Urinary bladder (tissue), 4 donors: ENCODE measurements around the gene PTGR3. TPM values are rescaled to one million over a fixed set of nuclear protein-coding genes. Genes with fewer than 3 reads are reported as not detected.

ENCODE experiments used
- DNase-seq: peaks from one replicate; pipeline ENCODE4 v3.0.0-alpha.2; 2015; ENCODE audit errors: extremely low spot score
- H3K27ac ChIP-seq: one replicate; pipeline ENCODE4 v1.5.1; 2013; ENCODE audit warnings: low read depth, mild to moderate bottlenecking, moderate library complexity
- H3K36me3 ChIP-seq: one replicate; pipeline ENCODE4 v1.6.1; 2013; ENCODE audit warnings: mild to moderate bottlenecking, moderate library complexity; ENCODE audit not compliant: insufficient read depth
- H3K4me1 ChIP-seq: one replicate; pipeline ENCODE4 v1.6.1; 2013; ENCODE audit warnings: mild to moderate bottlenecking, moderate library complexity; ENCODE audit not compliant: insufficient read depth
- H3K4me3 ChIP-seq: one replicate; pipeline ENCODE4 v1.5.1; 2013; ENCODE audit warnings: low read depth, low read length
- WGBS: extraction: QIAGEN DNeasy Blood & Tissue Kit; methylation state at CpG from one replicate; pipeline ENCODE4 v1.1.7; 2013; 5-methylcytosine and 5-hydroxymethylcytosine counted together
- polyA plus RNA-seq: library from polyadenylated mRNA; stranded (reverse); fragments of 200-250 nt; gene quantifications from one replicate; pipeline ENCODE4 v1.2.3, GENCODE V29; 2013
- total RNA-seq: library from RNA; depleted of rRNA; stranded (reverse); fragments of >200 nt; gene quantifications from one replicate; pipeline ENCODE4 v1.2.3, GENCODE V29; 2014
- donor health status: healthy with polysubstance abuse.
- donor health status: healthy.

Gene PTGR3
- total and polyA plus RNA-seq, 2 donors = 20.8 to 23.9 TPM

DNA sequence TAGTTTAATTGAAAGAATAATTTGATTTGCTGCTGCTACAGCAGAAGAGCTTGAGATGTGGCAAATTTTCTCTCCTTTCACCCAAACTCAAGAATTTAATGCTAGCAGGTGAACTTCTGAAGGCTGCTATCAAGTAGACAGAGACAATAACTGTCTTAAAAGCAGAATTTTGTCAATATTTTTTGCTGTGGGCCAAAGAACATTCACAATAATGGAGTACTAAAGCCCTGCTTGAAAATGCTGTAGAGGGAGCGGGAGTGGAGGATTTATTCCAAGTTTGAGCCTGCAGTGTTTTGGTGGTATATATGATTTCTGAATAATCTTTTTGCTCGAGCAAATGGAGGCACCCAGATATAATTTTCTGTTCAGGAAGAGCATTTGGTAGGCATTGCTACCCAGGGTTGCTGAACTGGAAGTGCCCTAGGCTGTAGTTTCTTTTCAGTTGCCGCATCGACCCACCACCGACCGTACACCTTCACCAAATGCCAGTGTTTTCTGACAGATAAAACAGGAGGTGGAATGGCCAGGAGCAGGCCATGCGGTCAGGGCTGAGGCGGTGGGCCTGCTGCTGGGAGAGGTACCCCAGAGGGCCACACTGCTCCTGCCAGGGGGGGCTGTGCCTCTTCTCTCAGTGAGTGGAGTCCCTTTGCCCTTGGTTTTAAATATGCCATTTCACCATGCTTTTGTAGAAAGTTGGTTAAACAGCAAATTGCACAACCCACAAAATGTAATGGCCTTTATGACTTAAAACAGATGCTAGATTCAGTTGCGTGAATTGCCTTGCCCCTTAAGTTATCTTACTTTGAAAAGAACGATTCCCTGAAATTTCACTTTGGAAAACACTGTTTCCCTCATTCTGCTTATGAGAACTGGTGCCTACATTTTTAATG lies 38.0 kb upstream of the PTGR3 start:
- Histone ChIP-seq H3K36me3 (no peaks in the 10 kb centered on the region), H3K4me1 (peaks cover 3% of the 10 kb centered on the region), H3K27ac (peak overlapping the region; percentile 38), H3K4me3 (peak overlapping the region; percentile 19)
- WGBS = 51% methylated on average over 10 of the region's 10 CpGs
- no peak for DNase-seq

GRCh38 chr18:75244351-75245313 lies 35.7 kb upstream of the PTGR3 start:
- peaks cover 3% of the 10 kb centered on the region for H3K4me1 ChIP-seq
- no peaks in the 10 kb centered on the region for H3K36me3 ChIP-seq
- no peak overlapping the region for H3K4me3 ChIP-seq
- 79% methylated on average over 19 of the region's 19 CpGs for WGBS
- H3K27ac ChIP-seq = no peak overlapping the region
- no peak for DNase-seq

GRCh38 chr18:75241705-75242104 lies 32.8 kb upstream of the PTGR3 start:
- no peaks in the 10 kb centered on the region for H3K36me3 ChIP-seq
- no peak overlapping the region for H3K4me3 ChIP-seq
- no peak for DNase-seq
- no peak overlapping the region for H3K27ac ChIP-seq
- no peaks in the 10 kb centered on the region for H3K4me1 ChIP-seq
- WGBS = 100% methylated on average over 1 of the region's 1 CpG

DNA sequence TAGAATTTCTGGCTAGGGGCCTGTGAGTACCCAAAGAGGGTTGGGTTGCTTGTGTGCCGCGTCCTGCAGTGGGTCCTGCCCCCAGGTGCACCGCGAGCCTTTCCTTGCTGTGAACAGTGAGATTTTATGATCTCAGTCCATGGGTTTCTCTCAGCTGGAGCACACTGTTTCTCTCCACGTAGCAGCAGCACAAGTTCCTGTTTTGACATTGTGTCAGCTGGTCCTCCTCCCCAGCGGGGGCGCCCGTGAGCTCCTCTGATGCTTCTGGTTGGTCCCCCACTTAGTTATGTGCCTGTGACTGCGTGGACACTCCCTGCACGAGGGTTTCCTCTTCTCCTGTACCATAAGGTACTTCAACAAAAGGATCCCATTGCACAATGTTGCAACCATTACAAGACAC lies 31.5 kb upstream of the PTGR3 start:
- H3K4me3 ChIP-seq = no peak overlapping the region
- WGBS = 90% methylated on average over 10 of the region's 10 CpGs
- H3K27ac ChIP-seq = no peak overlapping the region
- DNase-seq = no peak
- no peaks in the 10 kb centered on the region for H3K36me3 ChIP-seq
- H3K4me1 ChIP-seq = no peaks in the 10 kb centered on the region

GRCh38 chr18:75238786-75239185 lies 29.8 kb upstream of the PTGR3 start:
- 87% methylated on average over 10 of the region's 10 CpGs for WGBS

DNA sequence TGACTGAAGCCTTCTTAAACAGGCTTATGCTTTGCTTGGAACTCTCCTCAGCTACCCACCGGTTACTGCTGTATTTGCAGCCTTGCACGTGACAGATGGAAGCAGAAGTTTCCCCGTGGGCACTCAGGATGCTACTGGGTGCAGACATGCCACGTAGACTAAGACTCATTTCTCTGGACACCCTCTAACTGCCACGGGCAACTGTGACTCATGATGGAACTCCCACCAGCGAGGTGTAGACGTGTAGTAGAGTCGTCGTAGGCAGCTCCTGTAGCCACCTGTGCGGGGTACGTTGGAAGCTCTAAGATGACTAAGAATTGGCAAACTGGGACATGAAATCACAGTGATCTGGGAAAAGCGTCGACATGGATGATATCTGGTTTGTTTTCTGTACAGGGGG lies 29.2 kb upstream of the PTGR3 start:
- 84% methylated on average over 13 of the region's 13 CpGs for WGBS
- H3K36me3 ChIP-seq = no peaks in the 10 kb centered on the region
- no peak for DNase-seq
- no peak overlapping the region for H3K4me3 ChIP-seq
- no peak overlapping the region for H3K27ac ChIP-seq
- no peaks in the 10 kb centered on the region for H3K4me1 ChIP-seq

More at GRCh38 chr18:75238786-75239185, 29.8 kb upstream of the PTGR3 start:
- DNase-seq = no peak
- Histone ChIP-seq H3K4me1 (no peaks in the 10 kb centered on the region), H3K4me3 (no peak overlapping the region), H3K27ac (no peak overlapping the region), H3K36me3 (no peaks in the 10 kb centered on the region)

DNA sequence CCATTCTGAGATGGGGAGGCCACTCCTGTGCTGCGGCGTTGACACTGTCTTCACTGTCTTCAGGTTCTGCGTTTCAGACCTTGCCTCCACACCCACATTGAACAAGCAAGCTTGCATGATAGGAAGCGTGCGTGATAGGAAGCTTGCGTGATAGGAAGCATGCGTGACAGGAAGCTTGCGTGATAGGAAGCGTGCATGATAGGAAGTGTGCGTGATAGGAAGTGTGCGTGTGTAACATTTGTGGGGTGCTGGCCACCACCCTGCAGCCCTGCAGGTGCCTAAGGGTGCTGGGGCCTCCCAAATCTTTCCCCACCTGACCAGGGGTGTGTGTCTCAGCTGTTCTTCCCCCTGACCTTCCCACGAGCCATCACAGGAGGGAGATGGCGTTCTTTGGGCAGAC lies 27.0 kb upstream of the PTGR3 start:
- Histone ChIP-seq H3K4me1 (no peaks in the 10 kb centered on the region), H3K4me3 (no peak overlapping the region)
- WGBS = 95% methylated on average over 13 of the region's 13 CpGs

GRCh38 chr18:75234901-75235300 lies 26.0 kb upstream of the PTGR3 start:
- WGBS = 87% methylated on average over 12 of the region's 12 CpGs
- Histone ChIP-seq H3K4me3 (no peak overlapping the region), H3K36me3 (no peaks in the 10 kb centered on the region), H3K4me1 (no peaks in the 10 kb centered on the region), H3K27ac (no peak overlapping the region)
- DNase-seq = no peak

More for the DNA sequence above, 27.0 kb upstream of the PTGR3 start:
- DNase-seq = no peak
- Histone ChIP-seq H3K36me3 (no peaks in the 10 kb centered on the region), H3K27ac (no peak overlapping the region)

- Histone ChIP-seq H3K4me3 (no peak overlapping the region), H3K4me1 (peaks cover 1% of the 10 kb centered on the region), H3K27ac (no peak overlapping the region), H3K36me3 (no peaks in the 10 kb centered on the region)
- WGBS = 93% methylated on average over 5 of the region's 5 CpGs
- DNase-seq = no peak
These were observed 22.1 kb upstream of the PTGR3 start for GRCh38 chr18:75231053-75231406.

DNA sequence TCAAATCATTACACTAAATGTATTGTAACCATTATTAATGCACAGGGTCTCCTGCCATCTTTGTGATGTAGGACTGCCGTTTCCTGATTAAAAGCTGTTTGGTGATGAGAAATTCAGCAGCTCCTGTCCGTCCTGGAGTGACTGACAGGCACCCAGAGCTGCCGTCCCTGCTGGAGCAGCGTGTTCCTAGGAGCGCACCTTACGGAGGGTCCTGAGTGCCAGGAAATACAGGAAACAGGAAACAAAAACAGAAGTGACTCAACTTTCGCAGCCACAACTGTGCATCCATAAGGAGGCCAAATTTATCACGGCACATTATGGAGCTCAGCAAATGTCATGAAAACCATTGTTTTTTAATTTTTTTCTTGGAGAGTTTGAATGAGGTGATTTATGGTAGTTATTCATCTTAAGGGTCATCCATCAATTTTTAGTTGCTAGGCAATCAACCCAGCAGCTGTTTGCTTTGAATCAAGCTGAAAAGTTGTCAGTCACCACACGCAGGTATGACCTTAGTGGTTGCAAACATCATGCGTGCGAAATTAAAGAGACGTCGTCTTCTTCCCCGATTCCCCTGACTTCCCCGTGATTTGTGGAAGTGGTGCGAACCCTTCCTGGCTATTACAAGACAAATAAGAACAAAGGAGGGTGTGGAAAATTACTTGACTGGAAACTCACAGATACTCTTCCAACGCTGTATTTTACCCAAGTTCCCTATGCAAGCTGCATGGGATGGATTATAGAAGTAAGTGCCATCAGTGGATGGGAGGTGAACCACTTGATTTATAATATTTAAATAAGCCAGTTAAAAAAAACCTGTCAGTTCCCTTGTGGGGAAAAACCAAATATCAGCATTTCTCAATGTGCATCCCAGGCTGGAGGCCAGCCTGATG lies 21.5 kb upstream of the PTGR3 start:
- no peaks in the 10 kb centered on the region for H3K36me3 ChIP-seq
- H3K4me3 ChIP-seq = no peak overlapping the region
- no peak overlapping the region for H3K27ac ChIP-seq
- peaks cover 1% of the 10 kb centered on the region for H3K4me1 ChIP-seq
- no peak for DNase-seq
- 88% methylated on average over 17 of the region's 17 CpGs for WGBS

DNA sequence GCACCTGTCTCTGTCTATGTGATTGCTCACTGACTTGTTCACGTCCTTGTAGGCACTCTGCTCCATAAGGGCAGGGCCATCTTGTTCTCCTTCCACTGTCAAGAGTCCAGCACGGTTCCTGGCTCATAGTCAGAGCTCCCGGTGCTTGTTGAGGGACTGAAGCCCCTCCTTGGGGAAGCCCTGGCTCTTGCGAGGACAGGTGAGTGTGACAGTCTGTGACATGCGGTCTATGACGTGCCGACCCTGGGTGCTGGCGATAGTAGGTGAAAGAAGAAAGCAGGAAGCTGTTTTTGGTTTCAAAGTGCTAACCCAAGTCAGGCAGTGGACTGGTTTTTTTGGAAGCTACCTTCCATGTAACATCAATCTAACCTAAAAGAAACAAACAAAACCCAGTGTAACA lies 20.5 kb upstream of the PTGR3 start:
- Histone ChIP-seq H3K36me3 (no peaks in the 10 kb centered on the region), H3K27ac (no peak overlapping the region), H3K4me3 (no peak overlapping the region), H3K4me1 (peaks cover 1% of the 10 kb centered on the region)
- no peak for DNase-seq
- 98% methylated on average over 8 of the region's 8 CpGs for WGBS

DNA sequence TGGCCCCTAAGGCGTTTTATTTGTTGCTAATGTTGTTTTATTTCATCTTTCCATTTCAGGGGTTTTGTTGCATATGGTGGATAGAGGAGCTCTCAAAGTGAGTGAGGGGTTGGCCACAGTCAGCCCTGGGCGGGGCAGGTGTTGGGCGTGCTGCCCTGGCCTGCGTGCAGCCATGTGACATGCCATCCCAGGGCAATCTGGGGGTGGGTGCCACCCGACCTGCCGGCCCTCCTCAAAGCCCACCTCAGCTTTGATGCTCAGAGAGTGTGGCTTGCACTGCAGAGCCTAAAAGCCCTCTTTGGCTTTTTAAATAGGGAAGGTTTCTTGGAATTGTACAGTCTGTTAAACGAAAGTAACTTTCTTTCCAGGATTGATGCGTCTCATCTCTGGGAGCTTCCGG lies 20.0 kb upstream of the PTGR3 start:
- no peak for DNase-seq
- Histone ChIP-seq H3K4me1 (peaks cover 1% of the 10 kb centered on the region), H3K4me3 (no peak overlapping the region), H3K36me3 (no peaks in the 10 kb centered on the region), H3K27ac (no peak overlapping the region)
- 94% methylated on average over 9 of the region's 9 CpGs for WGBS
